A673 (cell line): ENCODE results near the gene MVB12B. TPM values are rescaled to one million over a fixed set of nuclear protein-coding genes. Genes with fewer than 3 reads are reported as not detected.

Source experiments
- BruUV-seq: library from RNA; stranded (reverse); fragments of 400-500 nt; replicated peaks from 2 replicates; lab custom pipeline; 2021; lab: Mats Ljungman, UMichigan
- CTCF ChIA-PET: fragments of 300-600 bp; sonication (Branson Sonifier 250); formaldehyde crosslinking; loops from one replicate; lab custom pipeline; 2022; ENCODE audit warnings: antibody characterized with exemption; lab: Charles Lee
- POLR2A ChIA-PET: fragments of 300-600 bp; sonication (Branson Sonifier 250); formaldehyde crosslinking; loops from one replicate; lab custom pipeline; 2022; ENCODE audit warnings: antibody characterized with exemption; ENCODE audit not compliant: low non-redundant PET; lab: Charles Lee
- DNase-seq: peaks from one replicate; pipeline ENCODE4 v3.0.0-alpha.2; 2015; ENCODE audit warnings: low spot score
- H3K27ac ChIP-seq: fragments of 200-600 bp; sonication (generic); 2 replicates; pipeline ENCODE4 v1.5.1; 2016; ENCODE audit warnings: mixed run types, low read depth, mild to moderate bottlenecking, mixed read lengths, antibody characterized with exemption, low read length; ENCODE audit not compliant: poor library complexity, severe bottlenecking
- H3K27me3 ChIP-seq: fragments of 200-600 bp; sonication (generic); replicated peaks from 2 replicates; pipeline ENCODE4 v1.6.1; 2017; ENCODE audit warnings: mixed run types, low read depth, mild to moderate bottlenecking, mixed read lengths, antibody characterized with exemption, low read length; ENCODE audit not compliant: insufficient read depth, poor library complexity
- H3K36me3 ChIP-seq: fragments of 200-600 bp; sonication (generic); 2 replicates; pipeline ENCODE4 v1.6.1; 2016; ENCODE audit warnings: mixed run types, mild to moderate bottlenecking, mixed read lengths, antibody characterized with exemption, low read length; ENCODE audit not compliant: insufficient read depth, poor library complexity, severe bottlenecking
- H3K4me1 ChIP-seq: fragments of 200-600 bp; sonication (generic); 2 replicates; pipeline ENCODE4 v1.6.1; 2017; ENCODE audit warnings: mixed run types, mild to moderate bottlenecking, mixed read lengths, antibody characterized with exemption, low read length; ENCODE audit not compliant: insufficient read depth, poor library complexity, severe bottlenecking
- H3K4me3 ChIP-seq: fragments of 200-600 bp; sonication (generic); 2 replicates; pipeline ENCODE4 v1.5.1; 2016; ENCODE audit warnings: low read depth, mixed run types, mild to moderate bottlenecking, mixed read lengths, low read length; ENCODE audit not compliant: poor library complexity, severe bottlenecking
- H3K9me3 ChIP-seq: fragments of 200-600 bp; sonication (generic); 2 replicates; pipeline ENCODE4 v1.6.1; 2016; ENCODE audit warnings: mixed run types, low read depth, mild to moderate bottlenecking, mixed read lengths, antibody characterized with exemption, low read length; ENCODE audit not compliant: poor library complexity, severe bottlenecking
- EZH2 ChIP-seq: fragments of 200-600 bp; sonication (generic); IDR thresholded peaks from 2 replicates; pipeline ENCODE4 v1.6.1; 2017; ENCODE audit warnings: borderline replicate concordance, low read depth, mild to moderate bottlenecking, mixed read lengths, antibody characterized with exemption, low read length; ENCODE audit not compliant: poor library complexity, severe bottlenecking
- intact Hi-C: fragments of 100-400 bp; cut with micrococcal nuclease; formaldehyde crosslinking; loops from one replicate; pipeline ENCODE4 v1.10.0; 2022; ENCODE audit not compliant: unreplicated experiment
- total RNA-seq: library from RNA; stranded (reverse); gene quantifications from 2 replicates; pipeline ENCODE4 v1.2.3, GENCODE V29; 2021
- TF ChIP-seq, protein P1 (sequence below): fragments of 300-800, 200-600 bp; sonication (generic); conservative IDR thresholded peaks from 2 replicates; pipeline ENCODE4 v1.5.1; 2017; ENCODE audit warnings: low read depth, mild to moderate bottlenecking, antibody characterized with exemption, low read length, moderate library complexity, mixed read lengths

MVB12B gene
- total RNA-seq, 1 experiment from 2014 or later: 12.3 TPM

GRCh38 chr9:126292736-126293521, 33.7 kb upstream of the MVB12B start:
- no TSS peak for BruUV-seq

GRCh38 chr9:126293522-126293889, 33.1 kb upstream of the MVB12B start:
- H3K27ac ChIP-seq: no peak overlapping the region
- CTCF ChIA-PET: no interaction called here

More at GRCh38 chr9:126292736-126293521, 33.7 kb upstream of the MVB12B start:
- Histone ChIP-seq H3K27ac (no peak overlapping the region), H3K4me3 (no peak overlapping the region), H3K27me3 (no peaks in the 10 kb centered on the region), H3K9me3 (no peaks in the 10 kb centered on the region), H3K36me3 (no peaks in the 10 kb centered on the region), H3K4me1 (no peaks in the 10 kb centered on the region)
- CTCF ChIA-PET: no interaction called here
- POLR2A ChIA-PET: interaction anchor here (0.6 kb wide), 1 partner anchor 1051 kb away, joined by 3 read pairs; no protein-coding TSS in a partner anchor
- intact Hi-C loops: no loop called here
- DNase-seq: no peak
- no peak for TF ChIP-seq EZH2
- TF ChIP-seq, protein P1, sequence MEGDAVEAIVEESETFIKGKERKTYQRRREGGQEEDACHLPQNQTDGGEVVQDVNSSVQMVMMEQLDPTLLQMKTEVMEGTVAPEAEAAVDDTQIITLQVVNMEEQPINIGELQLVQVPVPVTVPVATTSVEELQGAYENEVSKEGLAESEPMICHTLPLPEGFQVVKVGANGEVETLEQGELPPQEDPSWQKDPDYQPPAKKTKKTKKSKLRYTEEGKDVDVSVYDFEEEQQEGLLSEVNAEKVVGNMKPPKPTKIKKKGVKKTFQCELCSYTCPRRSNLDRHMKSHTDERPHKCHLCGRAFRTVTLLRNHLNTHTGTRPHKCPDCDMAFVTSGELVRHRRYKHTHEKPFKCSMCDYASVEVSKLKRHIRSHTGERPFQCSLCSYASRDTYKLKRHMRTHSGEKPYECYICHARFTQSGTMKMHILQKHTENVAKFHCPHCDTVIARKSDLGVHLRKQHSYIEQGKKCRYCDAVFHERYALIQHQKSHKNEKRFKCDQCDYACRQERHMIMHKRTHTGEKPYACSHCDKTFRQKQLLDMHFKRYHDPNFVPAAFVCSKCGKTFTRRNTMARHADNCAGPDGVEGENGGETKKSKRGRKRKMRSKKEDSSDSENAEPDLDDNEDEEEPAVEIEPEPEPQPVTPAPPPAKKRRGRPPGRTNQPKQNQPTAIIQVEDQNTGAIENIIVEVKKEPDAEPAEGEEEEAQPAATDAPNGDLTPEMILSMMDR: no peak

DNA sequence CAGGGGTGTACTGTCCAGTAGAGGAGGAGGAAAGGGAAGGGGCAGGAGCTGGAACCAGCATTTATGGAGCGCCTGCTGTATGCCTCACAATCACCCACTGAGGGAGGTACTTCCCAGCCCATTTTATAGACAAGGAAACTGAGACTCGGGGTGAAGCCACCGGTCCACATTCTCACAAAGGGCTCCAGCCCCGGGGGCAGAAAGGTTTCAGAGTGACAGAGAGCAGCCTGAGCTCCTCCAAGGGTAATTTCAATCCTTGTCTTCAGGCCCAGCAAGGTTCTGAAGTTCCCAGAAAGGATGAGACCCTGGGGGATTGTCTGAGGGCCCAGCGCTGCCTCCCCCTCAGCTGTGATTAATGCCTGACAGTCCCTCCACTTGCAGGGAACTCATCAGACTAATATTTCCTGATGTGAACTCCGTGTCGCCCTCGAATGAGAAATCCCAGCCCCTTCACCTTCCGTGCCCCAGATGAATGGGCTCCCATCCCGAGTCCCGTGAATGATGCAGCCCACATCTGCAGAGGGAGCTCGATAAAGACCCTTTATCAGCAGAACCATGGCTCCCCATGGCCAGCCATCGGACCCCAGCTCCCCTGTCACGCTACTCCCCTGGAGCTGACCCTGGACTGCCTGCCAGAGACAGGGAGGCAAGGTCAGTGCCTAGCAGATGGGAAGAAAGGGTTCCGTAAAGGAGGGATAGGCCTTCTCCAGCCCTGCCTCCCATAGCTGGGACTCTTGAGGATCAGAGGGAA, 32.1 kb upstream of the MVB12B start:
- POLR2A ChIA-PET: no interaction called here
- no peaks in the 10 kb centered on the region for H3K4me1 ChIP-seq
- CTCF ChIA-PET: interaction anchor here (0.6 kb wide), 1 partner anchor 91 kb away, joined by 3 read pairs; no protein-coding TSS in a partner anchor
- intact Hi-C loops: no loop called here
- BruUV-seq: no TSS peak
- no peak for TF ChIP-seq EZH2
- TF ChIP-seq, protein P1: no peak
- no peaks in the 10 kb centered on the region for H3K27me3 ChIP-seq
- no peaks in the 10 kb centered on the region for H3K9me3 ChIP-seq
- DNase-seq: no peak
- H3K27ac ChIP-seq: no peak overlapping the region
- no peak overlapping the region for H3K4me3 ChIP-seq
- H3K36me3 ChIP-seq: no peaks in the 10 kb centered on the region

More at GRCh38 chr9:126293522-126293889, 33.1 kb upstream of the MVB12B start:
- Histone ChIP-seq H3K27me3 (no peaks in the 10 kb centered on the region), H3K36me3 (no peaks in the 10 kb centered on the region), H3K4me1 (no peaks in the 10 kb centered on the region), H3K9me3 (no peaks in the 10 kb centered on the region), H3K4me3 (no peak overlapping the region)
- intact Hi-C loops: no loop called here
- no TSS peak for BruUV-seq
- DNase-seq: peak; percentile 15
- TF ChIP-seq, protein P1: peak; percentile 48
- TF ChIP-seq EZH2: no peak
- POLR2A ChIA-PET: no interaction called here
